GM06990 (cell line): ENCODE results near the gene UBA7.
A peak's percentile ranks its signal among the peaks of the same experiment; 100 is the strongest.
"Not testable (repeated sequence)": the region's sequence is repeated elsewhere in the genome, so short reads cannot be mapped to it uniquely, and the experiment has no call there.

ENCODE experiments used
- DNase-seq: peaks from one replicate; pipeline ENCODE4 v3.0.0-alpha.2; 2011; ENCODE audit not compliant: insufficient read length; ENCODE audit errors: extremely low read depth
- H3K27me3 ChIP-seq: replicated peaks from 2 replicates; pipeline ENCODE4 v1.6.0; 2011; ENCODE audit warnings: low read length; ENCODE audit not compliant: control insufficient read depth, insufficient read depth
- H3K36me3 ChIP-seq: 2 replicates; pipeline ENCODE4 v1.5.1; 2011; ENCODE audit warnings: low read length; ENCODE audit not compliant: control insufficient read depth, insufficient read depth
- H3K4me3 ChIP-seq: replicated peaks from 2 replicates; pipeline ENCODE4 v1.5.1; 2011; ENCODE audit warnings: low read depth, mild to moderate bottlenecking, control low read depth, low read length
- TF ChIP-seq, protein P1 (sequence below): IDR thresholded peaks from 2 replicates; pipeline ENCODE4 v1.5.1; 2011; ENCODE audit warnings: low read length, control low read depth, mild to moderate bottlenecking, inconsistent platforms; ENCODE audit not compliant: insufficient read depth, poor library complexity, severe bottlenecking

Gene UBA7

DNA sequence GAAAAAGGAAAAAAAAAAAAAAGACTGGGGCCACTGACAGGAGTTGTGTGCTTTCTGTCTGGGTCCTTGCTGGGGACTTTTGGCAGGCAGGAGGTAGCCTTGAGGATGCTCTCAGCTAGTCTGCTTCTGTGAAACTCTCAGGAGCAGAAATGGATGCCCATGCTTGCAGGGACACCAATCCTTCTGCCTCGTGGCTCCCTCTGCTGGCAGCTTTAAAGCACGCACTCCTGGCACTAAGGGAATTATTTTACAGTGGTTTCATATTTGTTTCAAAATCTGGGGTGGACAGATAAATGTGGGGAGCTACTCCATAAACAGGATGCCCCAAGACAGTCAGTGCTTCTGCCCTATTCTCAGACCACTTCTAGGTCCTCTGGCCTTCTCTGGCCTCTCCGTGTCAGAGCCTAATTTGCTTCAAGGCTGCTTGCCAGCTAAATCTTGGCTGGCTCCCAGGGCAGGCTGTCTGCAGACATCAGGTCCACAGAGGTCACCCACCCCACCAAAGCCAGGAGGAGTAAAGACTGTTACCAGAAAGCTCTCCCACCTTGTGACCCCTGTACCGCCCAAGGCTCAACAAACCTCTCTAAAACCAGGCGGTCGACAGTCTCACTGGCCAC lies 25.5 kb upstream of the UBA7 start:
- TF ChIP-seq, protein P1, sequence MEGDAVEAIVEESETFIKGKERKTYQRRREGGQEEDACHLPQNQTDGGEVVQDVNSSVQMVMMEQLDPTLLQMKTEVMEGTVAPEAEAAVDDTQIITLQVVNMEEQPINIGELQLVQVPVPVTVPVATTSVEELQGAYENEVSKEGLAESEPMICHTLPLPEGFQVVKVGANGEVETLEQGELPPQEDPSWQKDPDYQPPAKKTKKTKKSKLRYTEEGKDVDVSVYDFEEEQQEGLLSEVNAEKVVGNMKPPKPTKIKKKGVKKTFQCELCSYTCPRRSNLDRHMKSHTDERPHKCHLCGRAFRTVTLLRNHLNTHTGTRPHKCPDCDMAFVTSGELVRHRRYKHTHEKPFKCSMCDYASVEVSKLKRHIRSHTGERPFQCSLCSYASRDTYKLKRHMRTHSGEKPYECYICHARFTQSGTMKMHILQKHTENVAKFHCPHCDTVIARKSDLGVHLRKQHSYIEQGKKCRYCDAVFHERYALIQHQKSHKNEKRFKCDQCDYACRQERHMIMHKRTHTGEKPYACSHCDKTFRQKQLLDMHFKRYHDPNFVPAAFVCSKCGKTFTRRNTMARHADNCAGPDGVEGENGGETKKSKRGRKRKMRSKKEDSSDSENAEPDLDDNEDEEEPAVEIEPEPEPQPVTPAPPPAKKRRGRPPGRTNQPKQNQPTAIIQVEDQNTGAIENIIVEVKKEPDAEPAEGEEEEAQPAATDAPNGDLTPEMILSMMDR, result peak; percentile 91

DNA sequence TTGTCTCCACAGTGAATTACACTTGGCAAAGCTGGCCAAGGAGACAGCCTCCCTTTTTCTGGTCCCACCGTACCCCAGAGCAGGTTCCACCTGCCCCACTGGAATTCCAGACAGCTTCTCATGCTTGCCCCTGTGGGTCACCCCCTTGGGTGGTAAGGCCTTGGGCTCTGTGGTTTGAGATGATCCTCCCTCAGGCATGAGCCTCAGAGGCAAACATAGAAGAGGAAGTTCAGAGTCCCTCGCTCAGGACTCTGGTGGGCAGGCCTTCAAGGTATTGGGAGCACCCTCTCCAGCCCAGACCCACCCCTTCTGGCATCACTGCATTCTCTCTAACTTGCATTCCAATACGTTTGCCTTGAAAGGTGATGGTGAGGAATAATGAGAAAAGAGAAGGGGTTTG lies 17.6 kb upstream of the UBA7 start:
- Histone ChIP-seq H3K27me3 (no peaks in the 10 kb centered on the region), H3K36me3 (peaks cover 21% of the 10 kb centered on the region), H3K4me3 (no peak overlapping the region)
- no peak for DNase-seq
- TF ChIP-seq, protein P1, result no peak

More for the DNA sequence above, 25.5 kb upstream of the UBA7 start:
- H3K36me3 ChIP-seq, result peaks cover 19% of the 10 kb centered on the region
- H3K4me3 ChIP-seq, result no peak overlapping the region
- H3K27me3 ChIP-seq, result no peaks in the 10 kb centered on the region
- DNase-seq, result no peak

DNA sequence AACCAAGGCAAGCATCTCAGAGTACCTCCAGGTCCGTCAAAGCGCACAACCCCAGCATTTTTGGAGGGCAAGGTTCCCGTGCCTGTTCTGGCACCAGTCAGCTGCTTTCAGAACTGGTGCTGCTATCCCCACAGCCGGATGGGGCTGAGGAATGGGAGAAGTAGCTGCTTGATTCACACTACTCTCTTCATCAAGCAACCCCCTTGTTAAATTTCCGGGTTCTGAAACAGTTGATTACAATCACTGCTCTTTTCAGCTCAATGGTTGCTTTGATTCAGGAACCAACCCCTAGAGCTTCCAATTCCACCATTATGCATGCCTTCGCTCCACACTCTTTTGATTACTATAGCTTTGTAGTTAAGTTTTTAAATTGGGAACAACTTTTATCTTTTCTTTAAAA lies 12.3 kb upstream of the UBA7 start:
- no peak for DNase-seq
- Histone ChIP-seq H3K36me3 (peaks cover 14% of the 10 kb centered on the region), H3K27me3 (no peaks in the 10 kb centered on the region), H3K4me3 (no peak overlapping the region)
- TF ChIP-seq, protein P1, result no peak

DNA sequence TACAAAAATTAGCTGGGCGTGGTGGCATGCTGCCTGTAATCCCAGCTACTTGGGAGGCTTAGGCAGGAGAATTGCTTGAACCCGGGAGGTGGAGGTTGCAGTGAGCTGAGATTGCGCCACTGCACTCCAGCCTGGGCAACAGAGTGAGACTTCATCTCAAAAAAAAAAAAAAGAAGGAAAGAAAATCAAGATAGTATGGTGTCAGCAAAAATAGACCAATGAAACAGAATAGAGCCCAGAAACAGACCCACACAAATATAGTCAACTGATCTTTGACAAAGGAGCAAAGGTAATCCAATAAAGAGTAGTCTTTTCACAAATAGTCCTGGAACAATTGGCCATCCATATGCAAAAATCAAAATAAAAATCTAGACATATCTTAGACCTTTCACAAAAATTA lies 9.4 kb upstream of the UBA7 start:
- not testable (repeated sequence) for H3K36me3 ChIP-seq

DNA sequence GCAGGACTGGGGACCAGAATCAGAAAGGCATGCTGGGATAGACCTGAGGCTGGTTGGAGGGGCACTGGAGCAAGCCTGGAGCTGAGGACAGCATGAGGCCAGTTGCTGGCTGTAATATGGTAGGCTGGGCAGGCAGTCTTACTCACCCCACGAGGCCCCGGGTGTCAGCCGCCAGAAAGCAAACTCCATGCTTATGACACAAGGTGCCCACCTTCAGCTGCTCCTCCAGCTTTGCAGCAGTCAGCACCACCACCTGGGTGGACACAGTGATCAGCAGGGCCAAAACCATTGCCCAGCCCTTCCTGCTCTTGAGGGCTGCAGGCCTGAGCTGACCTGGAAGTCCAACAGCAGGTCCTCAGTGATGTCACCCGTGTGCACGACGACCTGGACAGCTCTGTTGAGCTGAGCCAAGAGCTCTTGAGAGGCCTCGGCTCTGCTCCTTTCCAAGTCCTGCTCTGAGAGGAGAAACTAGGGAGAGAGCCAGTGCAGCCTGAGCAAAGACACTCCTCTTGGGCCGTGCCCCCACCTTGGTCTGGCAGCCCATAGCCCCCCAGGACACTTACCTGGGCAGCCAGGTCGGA lies 747 bp downstream of the UBA7 start:
- TF ChIP-seq, protein P1, result no peak
- no peaks in the 10 kb centered on the region for H3K27me3 ChIP-seq
- no peak for DNase-seq
- peaks cover 15% of the 10 kb centered on the region for H3K36me3 ChIP-seq
- H3K4me3 ChIP-seq, result peak overlapping the region; percentile 62

More for the DNA sequence above, 9.4 kb upstream of the UBA7 start:
- DNase-seq, H3K27me3 ChIP-seq, H3K4me3 ChIP-seq: not testable (repeated sequence)

DNA sequence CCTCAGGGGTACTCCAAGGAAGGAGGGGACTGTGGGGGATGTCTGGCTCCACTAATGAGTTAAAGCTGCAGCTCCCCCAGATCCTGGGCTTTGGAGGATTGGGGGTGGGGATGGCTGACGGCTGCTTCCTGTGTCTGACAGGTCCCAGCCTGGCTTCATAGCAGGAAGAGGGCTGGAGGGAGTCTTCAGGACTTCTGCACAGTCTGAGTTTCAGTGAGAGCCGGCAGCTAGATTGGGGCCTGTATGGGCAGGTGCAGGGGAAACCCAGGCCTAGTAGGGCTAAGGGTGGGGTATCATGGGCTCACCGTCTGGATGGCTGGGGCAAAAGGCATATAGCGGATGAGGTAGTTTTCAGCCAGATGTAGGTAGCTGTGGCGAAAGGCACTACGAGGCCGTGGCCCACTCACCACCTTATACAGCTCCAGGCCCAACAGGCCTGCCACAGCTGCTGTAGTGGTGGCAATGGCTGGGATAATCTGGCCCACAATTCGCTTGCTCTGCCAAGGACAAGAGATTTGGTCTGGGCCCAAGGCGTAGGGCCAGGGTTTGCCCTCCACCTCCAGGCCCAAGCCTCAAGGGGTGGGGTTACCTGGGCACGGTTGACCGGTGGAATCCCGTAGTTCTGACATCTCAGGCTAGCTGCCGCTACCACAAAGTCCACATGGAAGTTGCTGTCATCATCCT lies 6.2 kb downstream of the UBA7 start:
- TF ChIP-seq, protein P1, result no peak
- no peak overlapping the region for H3K4me3 ChIP-seq
- no peaks in the 10 kb centered on the region for H3K27me3 ChIP-seq
- H3K36me3 ChIP-seq, result peaks cover 15% of the 10 kb centered on the region
- DNase-seq, result peak; percentile 27
